Lower lobe of right lung (tissue), 2 donors: ENCODE data around the gene FOXD4L5. TPM values are rescaled to one million over a fixed set of nuclear protein-coding genes. Genes with fewer than 3 reads are reported as not detected.
"Not testable (repeated sequence)": the region's sequence is repeated elsewhere in the genome, so short reads cannot be mapped to it uniquely, and the experiment has no call there.

Experiments
- ATAC-seq, 2 donors: fragments of 200-7000 bp; cut with Tn5 transposase; one replicate each; pipeline ENCODE4 v1.9.1; 2020 to 2022; ENCODE audit warnings: mild to moderate bottlenecking in 2 of 2, moderate library complexity in 2 of 2
- DNase-seq: peaks from one replicate; pipeline ENCODE4 v3.0.0-alpha.2; 2020
- H3K27ac ChIP-seq: fragments of 200-600 bp; one replicate; pipeline ENCODE4 v1.8.0; 2022
- H3K27me3 ChIP-seq: fragments of 200-600 bp; one replicate; pipeline ENCODE4 v1.8.0; 2022; ENCODE audit warnings: low read depth
- H3K36me3 ChIP-seq: fragments of 200-600 bp; one replicate; pipeline ENCODE4 v1.8.0; 2022; ENCODE audit warnings: mild to moderate bottlenecking
- H3K4me1 ChIP-seq: fragments of 200-600 bp; one replicate; pipeline ENCODE4 v1.8.0; 2022
- H3K4me3 ChIP-seq: fragments of 200-600 bp; one replicate; pipeline ENCODE4 v1.8.0; 2022; ENCODE audit warnings: mild to moderate bottlenecking
- H3K9me3 ChIP-seq: fragments of 200-600 bp; one replicate; pipeline ENCODE4 v1.8.0; 2022
- intact Hi-C: fragments of 100-400 bp; cut with DNase I; formaldehyde crosslinking; loops from one replicate; pipeline ENCODE4 v1.11.0; 2022
- long read RNA-seq: library from polyadenylated mRNA; unstranded; transcript quantifications from one replicate; pipeline ENCODE4 v2.0.0, GENCODE V29; 2021
- total RNA-seq: library from RNA; stranded (reverse); fragmentation: NEBNext Ultra II Directional; extraction: Animal tissue kit (Norgen Biotek cat#: 25700); gene quantifications from one replicate; pipeline ENCODE4 v1.2.1, GENCODE V29; 2021
- donor health status: DM: no; HTN: yes; CAD: no; lungs with severe emphysema.

FOXD4L5 gene
- 0.38 TPM for total RNA-seq
- long read RNA-seq: 0 reads

DNA sequence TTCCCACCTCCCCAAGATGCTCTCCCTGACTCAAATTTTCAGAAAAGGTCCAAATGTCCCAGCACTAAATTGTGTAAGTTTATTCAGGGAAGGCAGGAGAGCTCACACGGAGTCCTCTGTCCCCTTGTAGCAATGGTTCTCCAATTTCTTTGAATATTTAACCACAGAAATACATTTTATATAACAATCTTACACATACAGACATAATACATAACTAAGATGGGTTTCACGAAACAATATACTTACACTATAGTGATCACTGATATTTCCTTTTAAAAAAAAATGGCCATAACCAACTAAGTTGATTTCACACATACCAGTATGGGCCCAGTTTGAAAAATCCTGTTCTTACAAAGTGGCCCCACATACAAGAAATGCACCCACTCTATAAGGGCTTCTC lies at the start of gene FOXD4L5:
Gene FOXD4L5 (minus strand): TSS at position 101 of the 400 bp plus-strand sequence. CDS start 832 bp downstream, outside the sequence.
- H3K9me3 ChIP-seq, H3K4me3 ChIP-seq, DNase-seq, H3K27me3 ChIP-seq, H3K4me1 ChIP-seq, H3K36me3 ChIP-seq, intact Hi-C loops, H3K27ac ChIP-seq, ATAC-seq: not testable (repeated sequence)

DNA sequence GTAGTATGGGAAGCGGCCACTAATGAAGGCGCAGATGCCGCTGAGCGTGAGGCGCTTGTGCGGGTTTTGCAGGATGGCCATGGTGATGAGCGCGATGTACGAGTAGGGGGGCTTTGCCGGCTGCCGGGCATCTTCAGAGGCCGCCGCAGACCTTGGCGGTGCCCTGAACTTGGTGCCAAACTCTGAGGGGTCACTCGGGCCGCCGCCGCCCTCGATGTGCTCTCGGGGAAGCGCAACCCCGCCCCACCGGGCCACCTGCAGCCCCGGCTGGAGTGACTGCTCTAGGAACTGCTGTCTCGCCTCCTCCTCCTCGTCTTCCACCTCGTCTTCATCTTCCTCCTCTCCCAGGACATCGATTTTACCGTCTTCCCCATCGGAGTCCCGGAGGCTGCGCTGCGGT lies 1.1 kb downstream of the FOXD4L5 start:
- H3K4me1 ChIP-seq, H3K4me3 ChIP-seq, ATAC-seq, H3K9me3 ChIP-seq, H3K27ac ChIP-seq, H3K27me3 ChIP-seq, intact Hi-C loops, H3K36me3 ChIP-seq: not testable (repeated sequence)
- peak; percentile 4 for DNase-seq

DNA sequence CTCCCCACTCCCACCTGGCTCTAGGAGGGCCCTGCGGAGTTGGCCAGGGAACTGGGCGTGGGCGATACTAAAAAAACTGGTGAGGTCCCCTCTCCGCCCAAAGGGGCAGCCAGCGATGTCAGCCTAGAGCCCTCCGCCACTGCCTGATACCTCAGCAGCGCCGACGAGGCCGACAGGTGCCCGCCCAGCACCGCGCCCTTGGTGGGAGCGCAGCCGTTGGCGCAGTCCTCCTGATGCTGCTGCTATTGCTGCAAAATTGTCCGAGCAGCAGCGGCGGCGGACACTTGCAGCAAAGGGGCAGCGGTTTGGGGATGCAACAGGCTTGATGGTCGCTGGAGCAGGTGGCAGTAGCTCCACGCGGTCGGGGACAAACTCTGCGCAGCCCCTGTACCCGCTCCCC lies 2.0 kb downstream of the FOXD4L5 start:
- DNase-seq, intact Hi-C loops, H3K36me3 ChIP-seq, ATAC-seq, H3K4me1 ChIP-seq, H3K9me3 ChIP-seq, H3K27me3 ChIP-seq, H3K4me3 ChIP-seq, H3K27ac ChIP-seq: not testable (repeated sequence)
